ENCODE measurements around the gene DCAF11. TPM values are rescaled to one million over a fixed set of nuclear protein-coding genes. Genes with fewer than 3 reads are reported as not detected.
A peak's percentile ranks its signal among the peaks of the same experiment; 100 is the strongest.

Gene DCAF11
- 90.7 and 93.9 TPM in 2 replicates for total RNA-seq

GRCh38 chr14:24114532-24115421, at the start of gene DCAF11, which contains the start of gene NRL:
Gene DCAF11 (plus strand): TSS chr14:24114777. CDS start chr14:24115595, 818 bp downstream.
Gene NRL (minus strand): TSS chr14:24114949. CDS start chr14:24082848, 32,101 bp downstream.
- peak; percentile 100 for DNase-seq

- DNase-seq, result no peak
These were observed 49.7 kb upstream of the DCAF11 start for GRCh38 chr14:24064856-24065255.

- no peak for DNase-seq
These were observed 49.2 kb upstream of the DCAF11 start for GRCh38 chr14:24065408-24065807.

- no peak for DNase-seq
These were observed 48.0 kb upstream of the DCAF11 start for GRCh38 chr14:24066496-24067132.

GRCh38 chr14:24067133-24068082, 47.2 kb upstream of the DCAF11 start:
- no peak for DNase-seq

- DNase-seq, result no peak
These were observed 45.7 kb upstream of the DCAF11 start for GRCh38 chr14:24068711-24069410.

- DNase-seq, result no peak
These were observed 45.2 kb upstream of the DCAF11 start for GRCh38 chr14:24069411-24069735.

GRCh38 chr14:24070285-24071143, 44.1 kb upstream of the DCAF11 start:
- no peak for DNase-seq

- DNase-seq, result no peak
These were observed 43.4 kb upstream of the DCAF11 start, which contains the start of gene CPNE6 for GRCh38 chr14:24071144-24071697. Gene CPNE6 (plus strand): TSS chr14:24071562. CDS start chr14:24072937, 1,375 bp downstream.

- no peak for DNase-seq
These were observed 42.6 kb upstream of the DCAF11 start for GRCh38 chr14:24071836-24072430.

GRCh38 chr14:24072436-24072835, 42.1 kb upstream of the DCAF11 start:
- no peak for DNase-seq

GRCh38 chr14:24072881-24073877, 41.4 kb upstream of the DCAF11 start:
- no peak for DNase-seq

- DNase-seq, result no peak
These were observed 39.7 kb upstream of the DCAF11 start for GRCh38 chr14:24074625-24075484.

- DNase-seq, result no peak
These were observed 38.9 kb upstream of the DCAF11 start for GRCh38 chr14:24075485-24076301.

- no peak for DNase-seq
These were observed 38.3 kb upstream of the DCAF11 start for GRCh38 chr14:24076302-24076601.

- DNase-seq, result no peak
These were observed 37.5 kb upstream of the DCAF11 start for GRCh38 chr14:24077086-24077485.

GRCh38 chr14:24078146-24078545, 36.4 kb upstream of the DCAF11 start:
- DNase-seq, result no peak

Measured in dermis blood vessel endothelial cell (primary cell).